Large intestine (tissue), 3 donors: Measurements from ENCODE around the gene ZNF217. TPM values are rescaled to one million over a fixed set of nuclear protein-coding genes. Genes with fewer than 3 reads are reported as not detected.
A peak's percentile ranks its signal among the peaks of the same experiment; 100 is the strongest.
"Not testable (repeated sequence)": the region's sequence is repeated elsewhere in the genome, so short reads cannot be mapped to it uniquely, and the experiment has no call there.

Experiments used
- DNase-seq, 2 donors: peaks; one replicate each; pipeline versions ENCODE4 v3.0.0 to v3.0.0-alpha.2; 2013
- H3K27ac ChIP-seq: one replicate; pipeline ENCODE4 v1.5.1; 2013; ENCODE audit warnings: low read length
- H3K27me3 ChIP-seq: 2 replicates; pipeline ENCODE4 v1.6.1; 2013; ENCODE audit warnings: low read length; ENCODE audit not compliant: control insufficient read depth, insufficient read depth
- H3K36me3 ChIP-seq: 2 replicates; pipeline ENCODE4 v1.6.1; 2013; ENCODE audit warnings: low read length; ENCODE audit not compliant: control insufficient read depth, insufficient read depth
- H3K4me1 ChIP-seq: one replicate; pipeline ENCODE4 v1.6.1; 2013; ENCODE audit warnings: low read length; ENCODE audit not compliant: control insufficient read depth, insufficient read depth
- H3K4me3 ChIP-seq: one replicate; pipeline ENCODE4 v1.5.1; 2013; ENCODE audit warnings: low read length
- H3K9me3 ChIP-seq: one replicate; pipeline ENCODE4 v1.6.1; 2013; ENCODE audit warnings: mild to moderate bottlenecking, low read depth, low read length, moderate library complexity; ENCODE audit not compliant: control insufficient read depth
- WGBS: methylation state at CpG from one replicate; pipeline ENCODE4 v1.1.5; 2013; ENCODE audit warnings: low lambda C conversion rate; ENCODE audit not compliant: insufficient coverage; 5-methylcytosine and 5-hydroxymethylcytosine counted together
- polyA plus RNA-seq: library from polyadenylated mRNA; unstranded; fragments of 120-200 nt; gene quantifications from one replicate; pipeline ENCODE4 v1.2.1, GENCODE V29; 2013

Gene ZNF217
- polyA plus RNA-seq, 1 donor = 23.8 TPM

DNA sequence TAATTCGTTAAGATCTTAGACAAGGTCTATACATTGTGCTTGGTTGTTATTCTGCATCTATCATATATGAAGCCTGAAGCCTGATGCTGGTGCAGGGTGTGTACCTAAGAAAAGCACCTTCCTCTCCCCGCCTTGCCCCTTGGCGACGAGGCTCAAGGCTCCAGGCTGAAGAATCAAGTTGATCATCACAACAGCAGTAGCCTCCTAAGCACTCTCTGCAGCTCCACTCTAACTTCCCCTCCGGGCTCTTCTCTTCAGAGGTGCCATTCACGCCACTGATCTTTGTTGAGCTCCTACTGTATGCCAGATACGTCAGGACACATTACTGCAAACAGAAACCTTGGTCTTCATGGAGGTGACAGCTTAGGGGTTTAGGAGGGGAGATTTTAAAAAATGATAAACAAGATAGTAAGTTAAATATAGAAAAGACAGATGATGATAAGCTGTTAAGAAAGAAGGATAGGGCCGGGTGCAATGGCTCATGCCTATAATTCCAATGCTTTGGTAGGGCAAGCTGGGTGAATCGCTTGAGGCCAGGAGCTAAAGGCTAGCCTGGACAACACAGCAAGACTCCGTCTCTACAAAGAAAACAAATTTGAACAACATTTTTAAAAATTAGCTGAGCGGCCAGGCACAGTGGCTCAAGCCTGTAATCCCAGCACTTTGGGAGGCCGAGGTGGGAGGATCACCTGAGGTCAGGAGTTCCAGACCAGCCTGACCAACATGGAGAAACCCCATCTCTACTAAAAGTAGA is 38.4 kb upstream of the ZNF217 start:
- DNase-seq = no peak
- Histone ChIP-seq H3K4me1 (no peaks in the 10 kb centered on the region), H3K9me3 (no peaks in the 10 kb centered on the region), H3K36me3 (no peaks in the 10 kb centered on the region), H3K27ac (no peak overlapping the region), H3K27me3 (no peaks in the 10 kb centered on the region), H3K4me3 (no peak overlapping the region)
- WGBS = 92% methylated on average over 2 of the region's 12 CpGs

DNA sequence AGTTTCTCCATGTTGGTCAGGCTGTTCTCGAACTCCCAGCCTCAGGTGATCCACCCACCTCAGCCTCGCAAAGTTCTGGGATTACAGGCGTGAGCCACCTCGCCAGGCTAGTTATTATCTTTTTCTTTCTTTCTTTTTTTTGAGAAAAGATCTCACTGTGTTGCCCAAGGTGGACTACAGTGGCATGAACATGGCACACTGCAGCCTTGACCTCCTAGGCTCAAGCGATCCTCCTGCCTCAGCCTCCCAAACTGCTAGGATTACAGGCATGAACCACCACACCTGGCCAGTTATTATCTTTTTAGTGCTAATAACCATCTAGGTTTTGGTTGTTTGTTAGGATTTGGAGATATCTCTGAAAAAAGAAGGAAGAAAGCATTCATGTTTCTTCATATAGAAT is 35.8 kb upstream of the ZNF217 start:
- no CpG with 5 or more reads among the region's 5 CpGs for WGBS
- DNase-seq = no peak

DNA sequence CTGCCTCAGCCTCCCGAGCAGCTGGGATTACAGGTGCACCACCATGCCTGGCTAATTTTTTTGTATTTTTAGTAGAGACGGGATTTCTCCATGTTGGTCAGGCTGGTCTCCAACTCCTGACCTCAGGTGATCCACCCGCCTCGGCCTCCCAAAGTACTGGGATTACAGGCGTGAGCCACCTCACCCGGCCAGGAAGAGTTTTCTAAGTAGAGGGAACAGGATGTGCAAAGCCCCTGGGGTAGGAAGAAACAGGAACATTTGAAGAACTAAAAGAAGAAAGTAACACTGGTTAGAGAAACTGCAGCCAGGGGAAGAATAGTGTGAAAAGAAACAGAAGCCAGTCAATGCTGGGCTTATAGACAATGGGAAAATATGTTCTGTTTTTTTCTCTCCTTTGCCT is 35.1 kb upstream of the ZNF217 start:
- H3K4me1 ChIP-seq, H3K27ac ChIP-seq, H3K36me3 ChIP-seq, H3K27me3 ChIP-seq, DNase-seq, H3K4me3 ChIP-seq, H3K9me3 ChIP-seq: not testable (repeated sequence)
- WGBS = no CpG with 5 or more reads among the region's 6 CpGs

More for the DNA sequence above, 35.8 kb upstream of the ZNF217 start:
- H3K27ac ChIP-seq = no peak overlapping the region
- H3K27me3 ChIP-seq = no peaks in the 10 kb centered on the region
- no peaks in the 10 kb centered on the region for H3K9me3 ChIP-seq
- no peaks in the 10 kb centered on the region for H3K36me3 ChIP-seq
- H3K4me3 ChIP-seq = no peak overlapping the region
- no peaks in the 10 kb centered on the region for H3K4me1 ChIP-seq

GRCh38 chr20:53628076-53628475 is 34.4 kb upstream of the ZNF217 start:
- H3K4me1 ChIP-seq = peaks cover 1% of the 10 kb centered on the region
- no CpG with 5 or more reads among the region's 6 CpGs for WGBS
- no peak for DNase-seq

DNA sequence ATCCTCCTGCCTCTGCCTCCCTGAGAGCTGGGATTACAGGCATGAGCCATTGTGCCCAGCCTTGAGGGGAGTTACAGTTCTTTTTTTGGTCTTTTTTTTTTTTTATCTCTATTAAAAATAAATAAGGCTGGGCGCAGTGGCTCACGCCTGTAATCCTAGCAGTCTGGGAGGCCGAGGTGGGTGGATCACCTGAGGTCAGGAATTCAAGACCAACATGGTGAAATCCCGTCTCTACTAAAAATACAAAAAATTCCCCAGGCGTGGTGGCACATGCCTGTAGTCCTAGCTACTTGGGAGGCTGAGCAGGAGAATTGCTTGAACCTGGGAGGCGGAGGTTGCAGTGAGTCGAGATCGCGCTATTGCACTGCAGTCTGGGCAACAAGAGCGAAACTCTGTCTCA is 33.4 kb upstream of the ZNF217 start:
- not testable (repeated sequence) for H3K36me3 ChIP-seq, H3K9me3 ChIP-seq, H3K27ac ChIP-seq, DNase-seq, H3K27me3 ChIP-seq, H3K4me3 ChIP-seq
- peaks cover 12% of the 10 kb centered on the region for H3K4me1 ChIP-seq
- 100% methylated on average over 1 of the region's 10 CpGs for WGBS

More at GRCh38 chr20:53628076-53628475, 34.4 kb upstream of the ZNF217 start:
- H3K36me3 ChIP-seq = no peaks in the 10 kb centered on the region
- H3K9me3 ChIP-seq = no peaks in the 10 kb centered on the region
- no peak overlapping the region for H3K27ac ChIP-seq
- H3K27me3 ChIP-seq = no peaks in the 10 kb centered on the region
- no peak overlapping the region for H3K4me3 ChIP-seq

- H3K9me3 ChIP-seq = no peaks in the 10 kb centered on the region
- H3K4me1 ChIP-seq = peaks cover 16% of the 10 kb centered on the region
- no peak overlapping the region for H3K4me3 ChIP-seq
- no peak for DNase-seq
- H3K27ac ChIP-seq = no peak overlapping the region
- H3K27me3 ChIP-seq = no peaks in the 10 kb centered on the region
- no peaks in the 10 kb centered on the region for H3K36me3 ChIP-seq
- WGBS = 86% methylated on average over 2 of the region's 2 CpGs
Measured at GRCh38 chr20:53626584-53626983, 32.9 kb upstream of the ZNF217 start.

DNA sequence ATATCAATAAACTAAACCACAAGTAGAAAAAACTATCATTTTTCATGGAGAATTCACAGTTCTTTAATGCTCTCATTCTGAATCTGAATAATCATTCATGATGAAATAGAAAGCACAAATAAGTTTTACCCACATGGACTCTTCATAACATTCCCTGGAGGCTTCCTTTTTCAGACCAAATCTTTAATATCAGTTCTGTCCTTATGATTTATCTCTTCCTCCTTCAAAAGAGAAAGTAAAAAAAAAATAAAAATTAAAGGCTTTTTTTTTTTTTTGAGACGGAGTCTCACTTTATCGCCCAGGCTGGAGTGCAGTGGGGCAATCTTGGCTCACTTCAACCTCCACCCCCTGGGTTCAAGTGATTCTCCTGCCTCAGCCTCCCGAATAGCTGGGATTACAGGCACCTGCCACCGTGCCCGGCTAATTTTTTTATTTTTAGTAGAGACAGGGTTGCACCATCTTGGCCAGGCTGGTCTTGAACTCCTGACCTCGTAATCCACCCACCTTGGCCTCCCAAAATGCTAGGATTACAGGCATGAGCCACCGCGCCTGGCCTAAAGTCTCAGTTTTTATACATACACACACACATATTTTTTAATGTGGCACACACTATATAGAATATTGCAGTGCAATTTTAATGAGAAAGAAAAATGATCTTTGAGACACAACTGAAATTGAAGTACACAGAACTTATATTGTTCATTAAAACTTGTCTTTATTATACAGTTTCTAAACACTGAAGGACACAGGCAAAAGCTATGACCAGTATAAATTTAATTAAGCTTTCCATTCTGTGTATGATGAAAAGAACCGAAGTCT is 31.9 kb upstream of the ZNF217 start:
- Histone ChIP-seq H3K36me3 (no peaks in the 10 kb centered on the region), H3K27ac (no peak overlapping the region), H3K4me1 (peaks cover 19% of the 10 kb centered on the region)

GRCh38 chr20:53624927-53625250 is 31.2 kb upstream of the ZNF217 start:
- H3K9me3 ChIP-seq, H3K4me3 ChIP-seq, H3K36me3 ChIP-seq, DNase-seq, H3K27me3 ChIP-seq, H3K27ac ChIP-seq: not testable (repeated sequence)
- peaks cover 19% of the 10 kb centered on the region for H3K4me1 ChIP-seq
- no CpG with 5 or more reads among the region's 7 CpGs for WGBS

More for the DNA sequence above, 31.9 kb upstream of the ZNF217 start:
- no peak for DNase-seq
- Histone ChIP-seq H3K4me3 (no peak overlapping the region), H3K27me3 (no peaks in the 10 kb centered on the region), H3K9me3 (no peaks in the 10 kb centered on the region)
- no CpG with 5 or more reads among the region's 9 CpGs for WGBS

DNA sequence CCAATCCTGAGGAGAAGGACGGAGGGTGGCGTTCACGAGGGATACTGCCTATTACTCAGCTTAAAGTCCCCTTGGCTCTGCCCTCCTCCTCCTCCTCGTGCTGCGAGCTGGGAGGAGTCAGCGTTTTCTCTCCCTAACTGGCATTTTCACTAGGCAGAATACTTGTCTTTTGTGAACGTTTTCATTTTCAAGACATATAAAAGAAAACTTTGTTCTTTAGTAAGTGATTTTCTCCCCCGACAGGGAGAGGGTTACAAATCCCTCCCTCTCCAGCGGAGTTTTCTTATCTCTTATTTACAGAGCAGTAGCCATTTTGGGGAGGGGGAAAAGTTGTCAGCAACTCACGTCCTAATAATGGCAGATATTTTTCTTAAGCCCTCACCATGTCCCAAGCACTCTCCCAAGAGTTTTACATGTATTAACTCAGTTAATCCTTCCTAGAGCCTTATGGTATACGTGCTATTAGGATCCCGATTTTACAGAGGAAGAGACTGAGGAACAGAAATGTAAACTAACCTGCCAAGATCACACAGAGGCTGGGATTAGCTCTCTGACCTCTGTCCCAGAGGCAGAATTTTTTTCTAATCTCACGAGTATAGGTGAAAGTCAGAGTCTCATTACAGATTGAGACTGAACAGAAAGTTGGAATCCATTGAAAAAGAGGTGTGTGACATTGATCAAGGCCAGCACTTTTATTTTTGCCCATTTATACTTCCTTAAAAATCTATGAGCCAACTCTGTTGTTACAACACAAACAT is 30.0 kb upstream of the ZNF217 start:
- no peaks in the 10 kb centered on the region for H3K27me3 ChIP-seq
- H3K36me3 ChIP-seq = no peaks in the 10 kb centered on the region
- H3K4me3 ChIP-seq = peak overlapping the region; percentile 37
- peaks cover 19% of the 10 kb centered on the region for H3K4me1 ChIP-seq
- peak overlapping the region; percentile 86 for H3K27ac ChIP-seq
- H3K9me3 ChIP-seq = no peaks in the 10 kb centered on the region
- peak; percentile 76 to 94 for DNase-seq
- WGBS = 0% methylated on average over 2 of the region's 13 CpGs

DNA sequence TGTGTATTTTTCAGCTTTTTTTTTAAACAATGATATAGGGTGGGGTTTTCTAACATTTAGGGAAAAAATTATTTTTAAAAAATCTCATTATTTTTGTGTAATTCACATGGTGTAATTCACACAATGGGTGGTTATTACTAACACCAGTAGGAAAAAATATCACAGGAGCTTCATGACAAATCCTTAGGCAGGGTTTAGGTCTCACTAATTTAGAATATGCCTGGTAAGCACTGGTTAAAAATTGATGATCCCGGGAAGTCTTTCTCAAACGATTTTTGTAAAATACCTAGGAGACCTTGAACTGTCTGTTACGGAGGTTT is 29.5 kb upstream of the ZNF217 start:
- Histone ChIP-seq H3K27me3 (no peaks in the 10 kb centered on the region), H3K27ac (peak overlapping the region; percentile 86), H3K36me3 (no peaks in the 10 kb centered on the region), H3K4me3 (peak overlapping the region; percentile 37), H3K4me1 (peaks cover 19% of the 10 kb centered on the region), H3K9me3 (no peaks in the 10 kb centered on the region)
- WGBS = no CpG with 5 or more reads among the region's 3 CpGs
- DNase-seq = no peak
